PC-3 (cell line): Measurements from ENCODE around the gene FAM83E. TPM values are rescaled to one million over a fixed set of nuclear protein-coding genes. Genes with fewer than 3 reads are reported as not detected.
"Not testable (repeated sequence)": the region's sequence is repeated elsewhere in the genome, so short reads cannot be mapped to it uniquely, and the experiment has no call there.

ENCODE experiments used
- ATAC-seq: fragments of 200-7000 bp; cut with Tn5 transposase; 2 replicates; pipeline ENCODE4 v1.9.1; 2020; ENCODE audit warnings: mild to moderate bottlenecking, moderate library complexity
- BruUV-seq: library from RNA; stranded (reverse); fragments of 400-500 nt; replicated peaks from 2 replicates; lab custom pipeline; 2021; lab: Mats Ljungman, UMichigan
- CTCF ChIA-PET: fragments of 300-600 bp; sonication (Branson Sonifier 250); formaldehyde crosslinking; loops from one replicate; lab custom pipeline; 2022; ENCODE audit warnings: antibody characterized with exemption; lab: Charles Lee
- POLR2A ChIA-PET: fragments of 300-600 bp; sonication (Branson Sonifier 250); formaldehyde crosslinking; loops from one replicate; lab custom pipeline; 2022; ENCODE audit warnings: antibody characterized with exemption; ENCODE audit not compliant: unreplicated experiment; lab: Charles Lee
- DNase-seq: peaks from one replicate; pipeline ENCODE4 v3.0.0-alpha.2; 2015
- H2AFZ ChIP-seq: fragments of 300-600 bp; sonication (generic); 2 replicates; pipeline ENCODE4 v1.6.0; 2016; ENCODE audit warnings: antibody characterized with exemption, low read length
- H3F3A ChIP-seq: fragments of 300-600 bp; sonication (generic); one replicate; pipeline ENCODE4 v1.6.0; 2017; ENCODE audit warnings: antibody characterized with exemption, low read length, control low read depth, mild to moderate bottlenecking; ENCODE audit not compliant: unreplicated experiment
- H3K27ac ChIP-seq: fragments of 300-600 bp; sonication (generic); 2 replicates; pipeline ENCODE4 v1.5.1; 2016; ENCODE audit warnings: mild to moderate bottlenecking, low read length
- H3K27me3 ChIP-seq: fragments of 300-600 bp; sonication (generic); 2 replicates; pipeline ENCODE4 v1.6.1; 2016; ENCODE audit warnings: low read length, mixed read lengths
- H3K36me3 ChIP-seq: fragments of 300-600 bp; sonication (generic); 2 replicates; pipeline ENCODE4 v1.6.1; 2016; ENCODE audit warnings: low read depth, mixed run types, low read length, mixed read lengths
- H3K4me1 ChIP-seq: fragments of 300-600 bp; sonication (generic); 2 replicates; pipeline ENCODE4 v1.5.1; 2016; ENCODE audit warnings: low read length; ENCODE audit not compliant: insufficient read depth
- H3K4me2 ChIP-seq: fragments of 300-600 bp; sonication (generic); 2 replicates; pipeline ENCODE4 v1.6.0; 2016; ENCODE audit warnings: low read length
- H3K4me3 ChIP-seq: fragments of 300-600 bp; sonication (generic); 2 replicates; pipeline ENCODE4 v1.5.1; 2016; ENCODE audit warnings: mild to moderate bottlenecking, low read length, mixed read lengths
- H3K79me2 ChIP-seq: fragments of 300-600 bp; sonication (generic); 2 replicates; pipeline ENCODE4 v1.6.1; 2017; ENCODE audit warnings: low read length, mixed read lengths
- H3K9ac ChIP-seq: fragments of 300-600 bp; sonication (generic); 2 replicates; pipeline ENCODE4 v1.6.0; 2016; ENCODE audit warnings: mild to moderate bottlenecking, low read length
- H3K9me2 ChIP-seq: fragments of 300-600 bp; sonication (generic); replicated peaks from 2 replicates; pipeline ENCODE4 v1.6.1; 2016; ENCODE audit warnings: mixed run types, low read length, mixed read lengths
- H3K9me3 ChIP-seq: fragments of 300-600 bp; sonication (generic); 2 replicates; pipeline ENCODE4 v1.6.1; 2016; ENCODE audit warnings: low read length, mixed read lengths
- H4K20me1 ChIP-seq: fragments of 300-600 bp; sonication (generic); 2 replicates; pipeline ENCODE4 v1.6.1; 2016; ENCODE audit warnings: low read length, mixed read lengths
- CTCF ChIP-seq: fragments of 300-600 bp; sonication (generic); conservative IDR thresholded peaks from 2 replicates; pipeline ENCODE4 v1.5.1; 2017; ENCODE audit warnings: antibody characterized with exemption, low read depth, mild to moderate bottlenecking, low read length
- EZH2 ChIP-seq: fragments of 300-600 bp; sonication (generic); IDR thresholded peaks from one replicate; pipeline ENCODE4 v1.6.1; 2017; ENCODE audit warnings: antibody characterized with exemption, mild to moderate bottlenecking, low read length; ENCODE audit not compliant: unreplicated experiment
- EZH2phosphoT487 ChIP-seq: fragments of 300-600 bp; sonication (generic); IDR thresholded peaks from 2 replicates; pipeline ENCODE4 v1.6.1; 2018; ENCODE audit warnings: mild to moderate bottlenecking, antibody characterized with exemption, low read length, borderline replicate concordance
- intact Hi-C: fragments of 100-400 bp; cut with micrococcal nuclease; formaldehyde crosslinking; loops from 2 replicates; pipeline ENCODE4 v1.9.0; 2023
- total RNA-seq: library from RNA; depleted of rRNA; stranded (reverse); fragments of >200 nt; gene quantifications from 2 replicates; pipeline ENCODE4 v1.2.3, GENCODE V29; 2014

FAM83E gene
- total RNA-seq, 1 experiment from 2014 or later, result 4.6 TPM

- no peak overlapping the region for H2AFZ ChIP-seq
- DNase-seq (no peak), ATAC-seq (no peak)
- H4K20me1 ChIP-seq, result no peaks in the 10 kb centered on the region
- intact Hi-C loops, result no loop called here
- H3K27me3 ChIP-seq, result no peaks in the 10 kb centered on the region
- TF ChIP-seq EZH2phosphoT487 (no peak), CTCF (no peak), EZH2 (no peak)
- POLR2A ChIA-PET, result no interaction called here
- H3K79me2 ChIP-seq, result no peaks in the 10 kb centered on the region
- no peaks in the 10 kb centered on the region for H3F3A ChIP-seq
- H3K4me2 ChIP-seq, result no peak overlapping the region
- H3K4me1 ChIP-seq, result peaks cover 9% of the 10 kb centered on the region; the same call in 1 of the 2 replicates
- H3K9me2 ChIP-seq, result no peaks in the 10 kb centered on the region
- no peak overlapping the region for H3K9ac ChIP-seq
- CTCF ChIA-PET, result no interaction called here
- no TSS peak for BruUV-seq
- no peaks in the 10 kb centered on the region for H3K9me3 ChIP-seq
- H3K27ac ChIP-seq, result no peak overlapping the region
- no peak overlapping the region for H3K4me3 ChIP-seq
- no peaks in the 10 kb centered on the region for H3K36me3 ChIP-seq
These were observed 27.5 kb downstream of the FAM83E start for GRCh38 chr19:48587387-48587786.

- CTCF ChIA-PET, result interaction anchor here (0.7 kb wide), 1 partner anchor 179 kb away, joined by 3 read pairs; no protein-coding TSS in a partner anchor
- Histone ChIP-seq H3K9me2 (no peaks in the 10 kb centered on the region), H3K36me3 (no peaks in the 10 kb centered on the region), H3K4me1 (peaks cover 4% of the 10 kb centered on the region; the same call in 1 of the 2 replicates), H2AFZ (no peak overlapping the region), H3K27ac (no peak overlapping the region), H4K20me1 (no peaks in the 10 kb centered on the region), H3K27me3 (no peaks in the 10 kb centered on the region), H3K9ac (no peak overlapping the region), H3K4me3 (no peak overlapping the region), H3K4me2 (no peak overlapping the region), H3K79me2 (no peaks in the 10 kb centered on the region), H3F3A (no peaks in the 10 kb centered on the region), H3K9me3 (no peaks in the 10 kb centered on the region)
- no TSS peak for BruUV-seq
- intact Hi-C loops, result no loop called here
- DNase-seq (peak; percentile 35), ATAC-seq (no peak)
- POLR2A ChIA-PET, result no interaction called here
- TF ChIP-seq EZH2, result no peak
- TF ChIP-seq EZH2phosphoT487, result no peak
- no peak for TF ChIP-seq CTCF
These were observed 32.7 kb downstream of the FAM83E start for GRCh38 chr19:48582168-48582567.

- no peak overlapping the region for H3K9ac ChIP-seq
- intact Hi-C loops, result no loop called here
- H3K4me1 ChIP-seq, result peaks cover 2% of the 10 kb centered on the region; the same call in 1 of the 2 replicates
- ATAC-seq, result 0 out of 2 replicates have a peak, but pooled peaks have one; percentile 33
- H3K9me2 ChIP-seq, result no peaks in the 10 kb centered on the region
- no peaks in the 10 kb centered on the region for H4K20me1 ChIP-seq
- H3K4me2 ChIP-seq, result no peak overlapping the region
- ChIA-PET CTCF (no interaction called here), POLR2A (no interaction called here)
- H3K27me3 ChIP-seq, result no peaks in the 10 kb centered on the region
- H3K4me3 ChIP-seq, result no peak overlapping the region
- DNase-seq, result peak; percentile 7
- H3K79me2 ChIP-seq, result no peaks in the 10 kb centered on the region
- no peak overlapping the region for H3K27ac ChIP-seq
- H3F3A ChIP-seq, result no peaks in the 10 kb centered on the region
- no peaks in the 10 kb centered on the region for H3K36me3 ChIP-seq
- no peak for TF ChIP-seq EZH2
- no peak for TF ChIP-seq CTCF
- TF ChIP-seq EZH2phosphoT487, result no peak
- no peaks in the 10 kb centered on the region for H3K9me3 ChIP-seq
- no TSS peak for BruUV-seq
- no peak overlapping the region for H2AFZ ChIP-seq
These were observed 36.0 kb downstream of the FAM83E start for GRCh38 chr19:48578891-48579290.

GRCh38 chr19:48577908-48578307, 37.0 kb downstream of the FAM83E start:
- H4K20me1 ChIP-seq, H3K4me3 ChIP-seq, H3K79me2 ChIP-seq, DNase-seq, H3K36me3 ChIP-seq, H3K9me2 ChIP-seq, H3K27ac ChIP-seq, H3K4me2 ChIP-seq, H3K9ac ChIP-seq, H3K9me3 ChIP-seq, CTCF ChIA-PET, ATAC-seq, H3F3A ChIP-seq, H3K27me3 ChIP-seq, intact Hi-C loops, H2AFZ ChIP-seq, BruUV-seq, H3K4me1 ChIP-seq: not testable (repeated sequence)
- POLR2A ChIA-PET, result interaction anchor here (0.6 kb wide), 1 partner anchor 49 kb away, joined by 3 read pairs; no protein-coding TSS in a partner anchor
